OCI-LY1 (cell line): ENCODE results near the gene COX6A2.

Experiments
- H2AFZ ChIP-seq: fragments of 200-600 bp; sonication (generic), shearing (Covaris generic); 2 replicates; pipeline ENCODE4 v1.6.0; 2014; ENCODE audit warnings: antibody characterized with exemption, mild to moderate bottlenecking, low read length
- H3F3A ChIP-seq: fragments of 200-600 bp; sonication (generic), shearing (Covaris generic); 2 replicates; pipeline ENCODE4 v1.6.0; 2014; ENCODE audit warnings: mild to moderate bottlenecking, antibody characterized with exemption, low read length, moderate library complexity; ENCODE audit not compliant: insufficient read depth
- H3K27ac ChIP-seq: fragments of 200-600 bp; sonication (generic); 2 replicates; pipeline ENCODE4 v1.5.1; 2014; ENCODE audit warnings: low read length, mixed run types, mild to moderate bottlenecking, low read depth; ENCODE audit not compliant: poor library complexity, severe bottlenecking
- H3K27me3 ChIP-seq: fragments of 200-600 bp; sonication (generic); 2 replicates; pipeline ENCODE4 v1.6.0; 2014; ENCODE audit warnings: antibody characterized with exemption, mild to moderate bottlenecking, low read length, moderate library complexity; ENCODE audit not compliant: insufficient read depth
- H3K36me3 ChIP-seq: fragments of 200-600 bp; sonication (generic); 2 replicates; pipeline ENCODE4 v1.6.1; 2014; ENCODE audit warnings: mild to moderate bottlenecking, antibody characterized with exemption, low read length, moderate library complexity, mixed read lengths; ENCODE audit not compliant: insufficient read depth
- H3K4me1 ChIP-seq: fragments of 200-600 bp; sonication (generic); 2 replicates; pipeline ENCODE4 v1.5.1; 2014; ENCODE audit warnings: mild to moderate bottlenecking, low read length, moderate library complexity; ENCODE audit not compliant: insufficient read depth, severe bottlenecking
- H3K4me2 ChIP-seq: fragments of 200-600 bp; sonication (generic), shearing (Covaris generic); 2 replicates; pipeline ENCODE4 v1.6.1; 2014; ENCODE audit warnings: low read length
- H3K4me3 ChIP-seq: fragments of 200-600 bp; sonication (generic); 2 replicates; pipeline ENCODE4 v1.5.1; 2014; ENCODE audit warnings: low read length, low read depth, mild to moderate bottlenecking, mixed read lengths; ENCODE audit not compliant: poor library complexity, severe bottlenecking
- H3K79me2 ChIP-seq: fragments of 200-600 bp; shearing (Covaris generic); 2 replicates; pipeline ENCODE4 v1.6.1; 2016; ENCODE audit warnings: mixed run types, low read length, mixed read lengths; ENCODE audit not compliant: insufficient read depth
- H3K9ac ChIP-seq: fragments of 200-600 bp; sonication (generic), shearing (Covaris generic); 2 replicates; pipeline ENCODE4 v1.6.1; 2014; ENCODE audit warnings: mild to moderate bottlenecking, low read length, mixed read lengths
- H3K9me2 ChIP-seq: fragments of 200-600 bp; sonication (generic), shearing (Covaris generic); 2 replicates; pipeline ENCODE4 v1.6.1; 2014; ENCODE audit warnings: low read depth, mild to moderate bottlenecking, low read length, mixed read lengths
- H3K9me3 ChIP-seq: fragments of 200-600 bp; shearing (Covaris generic); 2 replicates; pipeline ENCODE4 v1.6.1; 2014; ENCODE audit warnings: low read length, mixed read lengths
- H4K20me1 ChIP-seq: fragments of 200-600 bp; sonication (generic), shearing (Covaris generic); 2 replicates; pipeline ENCODE4 v1.6.0; 2016; ENCODE audit warnings: mild to moderate bottlenecking, low read length; ENCODE audit not compliant: insufficient read depth
- EZH2 ChIP-seq: fragments of 200-600 bp; sonication (generic), shearing (Covaris generic); IDR thresholded peaks from 2 replicates; pipeline ENCODE4 v1.8.0; 2017; ENCODE audit warnings: borderline replicate concordance, mixed run types, mild to moderate bottlenecking, antibody characterized with exemption, low read length, moderate library complexity, mixed read lengths
- TF ChIP-seq, protein P1 (sequence below): fragments of 200-600 bp; sonication (generic), shearing (Covaris generic); IDR thresholded peaks from 2 replicates; pipeline ENCODE4 v1.5.1; 2017; ENCODE audit warnings: mild to moderate bottlenecking, antibody characterized with exemption, low read length, moderate library complexity, mixed read lengths

Gene COX6A2

DNA sequence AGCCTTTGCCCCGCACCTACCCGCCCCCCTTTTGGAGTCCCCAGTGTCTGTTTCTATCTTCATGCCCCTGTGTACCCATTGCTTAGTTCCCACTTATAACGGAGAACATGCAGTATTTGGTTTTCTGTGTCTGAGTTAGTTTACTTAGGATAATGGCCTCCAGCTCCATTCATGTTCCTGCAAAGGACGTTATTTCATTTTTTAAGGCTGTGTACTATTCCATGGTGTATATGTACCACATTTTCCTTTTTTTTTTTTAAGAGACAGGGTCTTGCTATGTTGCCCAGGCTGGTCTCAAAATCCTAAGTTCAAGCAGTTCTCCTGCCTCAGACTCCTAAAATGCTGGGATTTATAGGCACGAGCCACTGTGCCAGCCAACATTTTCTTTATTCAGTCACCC, 39.7 kb upstream of the COX6A2 start:
- H2AFZ ChIP-seq, result no peak overlapping the region
- H3K4me3 ChIP-seq, result no peak overlapping the region
- TF ChIP-seq, protein P1, sequence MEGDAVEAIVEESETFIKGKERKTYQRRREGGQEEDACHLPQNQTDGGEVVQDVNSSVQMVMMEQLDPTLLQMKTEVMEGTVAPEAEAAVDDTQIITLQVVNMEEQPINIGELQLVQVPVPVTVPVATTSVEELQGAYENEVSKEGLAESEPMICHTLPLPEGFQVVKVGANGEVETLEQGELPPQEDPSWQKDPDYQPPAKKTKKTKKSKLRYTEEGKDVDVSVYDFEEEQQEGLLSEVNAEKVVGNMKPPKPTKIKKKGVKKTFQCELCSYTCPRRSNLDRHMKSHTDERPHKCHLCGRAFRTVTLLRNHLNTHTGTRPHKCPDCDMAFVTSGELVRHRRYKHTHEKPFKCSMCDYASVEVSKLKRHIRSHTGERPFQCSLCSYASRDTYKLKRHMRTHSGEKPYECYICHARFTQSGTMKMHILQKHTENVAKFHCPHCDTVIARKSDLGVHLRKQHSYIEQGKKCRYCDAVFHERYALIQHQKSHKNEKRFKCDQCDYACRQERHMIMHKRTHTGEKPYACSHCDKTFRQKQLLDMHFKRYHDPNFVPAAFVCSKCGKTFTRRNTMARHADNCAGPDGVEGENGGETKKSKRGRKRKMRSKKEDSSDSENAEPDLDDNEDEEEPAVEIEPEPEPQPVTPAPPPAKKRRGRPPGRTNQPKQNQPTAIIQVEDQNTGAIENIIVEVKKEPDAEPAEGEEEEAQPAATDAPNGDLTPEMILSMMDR, result no peak
- no peak for TF ChIP-seq EZH2
- no peaks in the 10 kb centered on the region for H3K4me1 ChIP-seq
- no peaks in the 10 kb centered on the region for H3K9me3 ChIP-seq
- no peaks in the 10 kb centered on the region for H4K20me1 ChIP-seq
- no peak overlapping the region for H3K27ac ChIP-seq
- no peaks in the 10 kb centered on the region for H3K9me2 ChIP-seq
- no peak overlapping the region for H3K9ac ChIP-seq
- H3K27me3 ChIP-seq, result no peaks in the 10 kb centered on the region
- H3K79me2 ChIP-seq, result no peaks in the 10 kb centered on the region
- no peaks in the 10 kb centered on the region for H3F3A ChIP-seq
- H3K4me2 ChIP-seq, result no peak overlapping the region
- no peaks in the 10 kb centered on the region for H3K36me3 ChIP-seq

GRCh38 chr16:31467151-31467773, 39.1 kb upstream of the COX6A2 start:
- H3K4me3 ChIP-seq, result no peak overlapping the region
- no peak overlapping the region for H3K9ac ChIP-seq
- no peak overlapping the region for H2AFZ ChIP-seq
- no peak overlapping the region for H3K27ac ChIP-seq
- H3K79me2 ChIP-seq, result no peaks in the 10 kb centered on the region
- no peaks in the 10 kb centered on the region for H3K27me3 ChIP-seq
- no peaks in the 10 kb centered on the region for H3K9me3 ChIP-seq
- H3F3A ChIP-seq, result no peaks in the 10 kb centered on the region
- no peaks in the 10 kb centered on the region for H3K4me1 ChIP-seq
- no peak overlapping the region for H3K4me2 ChIP-seq
- no peaks in the 10 kb centered on the region for H3K36me3 ChIP-seq
- no peak for TF ChIP-seq EZH2
- no peaks in the 10 kb centered on the region for H3K9me2 ChIP-seq
- H4K20me1 ChIP-seq, result no peaks in the 10 kb centered on the region

GRCh38 chr16:31466381-31466841, 38.3 kb upstream of the COX6A2 start:
- Histone ChIP-seq H3K79me2 (no peaks in the 10 kb centered on the region), H3K9ac (no peak overlapping the region), H3K36me3 (no peaks in the 10 kb centered on the region), H2AFZ (no peak overlapping the region), H3K27me3 (no peaks in the 10 kb centered on the region), H3K9me3 (no peaks in the 10 kb centered on the region), H4K20me1 (no peaks in the 10 kb centered on the region), H3K4me1 (no peaks in the 10 kb centered on the region), H3K4me3 (no peak overlapping the region), H3K27ac (no peak overlapping the region), H3F3A (no peaks in the 10 kb centered on the region), H3K9me2 (no peaks in the 10 kb centered on the region), H3K4me2 (no peak overlapping the region)
- TF ChIP-seq, protein P1, result no peak
- TF ChIP-seq EZH2, result no peak
